ENCODE results near the gene KRTAP9-2. TPM values are rescaled to one million over a fixed set of nuclear protein-coding genes. Genes with fewer than 3 reads are reported as not detected.
"Not testable (repeated sequence)": the region's sequence is repeated elsewhere in the genome, so short reads cannot be mapped to it uniquely, and the experiment has no call there.

Gene KRTAP9-2
- polyA plus RNA-seq (ENCODE audit: low read depth in 6 of 6): not detected

DNA sequence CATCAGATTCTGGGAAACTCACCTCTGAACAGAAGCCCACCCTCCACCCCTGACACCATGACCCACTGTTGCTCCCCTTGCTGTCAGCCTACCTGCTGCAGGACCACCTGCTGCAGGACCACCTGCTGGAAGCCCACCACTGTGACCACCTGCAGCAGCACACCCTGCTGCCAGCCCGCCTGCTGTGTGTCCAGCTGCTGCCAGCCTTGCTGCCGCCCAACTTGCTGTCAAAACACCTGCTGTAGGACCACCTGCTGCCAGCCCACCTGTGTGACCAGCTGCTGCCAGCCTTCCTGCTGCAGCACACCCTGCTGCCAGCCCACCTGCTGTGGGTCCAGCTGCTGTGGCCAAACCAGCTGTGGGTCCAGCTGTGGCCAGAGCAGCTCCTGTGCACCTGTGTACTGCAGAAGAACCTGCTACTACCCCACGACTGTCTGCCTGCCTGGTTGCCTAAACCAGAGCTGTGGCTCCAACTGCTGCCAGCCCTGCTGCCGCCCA lies at the start of gene KRTAP9-2:
Gene KRTAP9-2, plus strand, starts transcription at position 51 of the 498 bp plus-strand sequence. Its CDS starts 7 bp downstream, at position 58.
- not testable (repeated sequence) for H3K36me3 Mint-ChIP-seq; DNase-seq; H3K9me3 Mint-ChIP-seq; H3K4me3 Mint-ChIP-seq; H3K27ac Mint-ChIP-seq; ATAC-seq (ENCODE audit: low read depth in 2 of 2); H3K27me3 Mint-ChIP-seq
- H3K4me1 Mint-ChIP-seq: peaks cover 10 to 13% (median 10%) of the 10 kb centered on the region in 3 donors

DNA sequence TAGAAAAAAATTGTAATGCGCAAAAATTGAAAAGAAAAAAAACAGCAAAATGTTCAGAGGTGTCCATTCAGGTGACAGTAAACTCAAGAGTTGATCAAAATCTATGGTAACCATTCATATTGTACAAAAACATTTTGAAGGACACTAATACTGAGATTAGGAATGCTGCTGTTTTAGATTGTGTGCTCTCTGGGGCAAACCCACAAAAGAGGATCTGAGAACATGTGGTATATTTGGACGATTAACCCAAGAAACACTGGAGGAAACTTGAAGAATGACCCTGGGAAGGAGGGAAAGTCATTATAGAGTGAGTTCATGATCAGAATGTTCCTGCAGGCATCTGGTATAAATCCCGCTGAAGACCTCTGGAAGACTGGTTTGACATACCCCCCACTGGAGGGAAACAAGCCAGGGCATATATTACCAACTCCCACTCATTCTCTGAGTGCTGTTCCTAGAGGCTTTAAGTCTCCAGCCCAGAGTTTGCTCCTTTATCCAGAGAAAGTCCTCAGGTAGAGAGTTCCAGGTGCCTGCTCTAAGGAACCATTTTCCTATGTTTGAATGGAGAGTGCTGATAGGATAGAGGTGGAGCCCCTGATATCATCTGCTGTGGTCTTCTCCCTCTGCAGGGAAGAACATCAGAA lies 49.6 kb upstream of the KRTAP9-2 start:
- no peaks in the 10 kb centered on the region for H3K9me3 Mint-ChIP-seq
- H3K4me1 Mint-ChIP-seq: peaks cover 52 to 59% (median 54%) of the 10 kb centered on the region in 3 donors
- DNase-seq (peak; percentile 46), ATAC-seq (ENCODE audit: low read depth in 2 of 2) (peak; percentile 91 to 92)
- peak overlapping the region in 6 of 8 donors; percentile 51 to 89 (median 65) for H3K4me3 Mint-ChIP-seq
- H3K27ac Mint-ChIP-seq: peak overlapping the region; percentile 8 to 93 (median 86)
- H3K27me3 Mint-ChIP-seq: no peaks in the 10 kb centered on the region
- no peaks in the 10 kb centered on the region for H3K36me3 Mint-ChIP-seq

DNA sequence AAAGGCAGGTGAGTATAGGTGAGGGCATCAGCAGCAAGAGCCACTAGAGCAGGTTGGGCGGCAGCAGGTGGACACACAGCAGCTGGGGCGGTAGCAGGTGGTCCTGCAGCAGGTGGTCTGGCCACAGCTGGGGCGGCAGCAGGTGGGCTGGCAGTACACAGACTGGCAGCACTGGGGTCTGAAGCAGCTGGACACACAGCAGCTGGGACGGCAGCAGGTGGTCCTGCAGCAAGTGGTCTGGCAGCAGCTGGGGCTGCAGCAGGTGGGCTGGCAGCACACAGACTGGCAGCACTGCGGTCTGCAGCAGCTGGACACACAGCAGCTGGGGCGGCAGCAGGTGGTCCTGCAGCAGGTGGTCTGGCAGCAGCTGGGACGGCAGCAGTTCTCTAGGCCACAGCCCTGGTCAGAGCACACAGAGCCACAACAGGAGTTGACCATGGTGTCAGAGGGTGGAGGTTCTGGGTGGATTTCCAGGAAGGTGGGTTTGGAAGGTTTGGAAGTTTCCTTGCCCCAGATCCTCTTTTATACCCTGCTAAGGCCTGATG lies 48.6 kb upstream of the KRTAP9-2 start, which contains the start of gene KRTAP4-2:
Gene KRTAP4-2, minus strand, starts transcription at position 495 of the 545 bp plus-strand sequence. Its CDS starts 57 bp downstream, at position 438.
- Mint-ChIP-seq H3K36me3 (no peaks in the 10 kb centered on the region), H3K4me1 (peaks cover 44 to 51% (median 48%) of the 10 kb centered on the region in 3 donors), H3K27ac (peak within 1 kb of the TSS; percentile 8 to 93 (median 62)), H3K27me3 (no peaks in the 10 kb centered on the region), H3K4me3 (peak within 1 kb of the TSS in 6 of 8 donors; percentile 32 to 89 (median 61)), H3K9me3 (no peaks in the 10 kb centered on the region)
- ATAC-seq (ENCODE audit: low read depth in 2 of 2) (no peak), DNase-seq (no peak)

- Mint-ChIP-seq H3K4me3 (peak overlapping the region in 3 of 8 donors; percentile 1 to 26 (median 16)), H3K27ac (peak overlapping the region in 3 of 6 donors; percentile 3 to 84 (median 22))
- DNase-seq: no peak
Measured at GRCh38 chr17:41178341-41178740, 48.1 kb upstream of the KRTAP9-2 start.

DNA sequence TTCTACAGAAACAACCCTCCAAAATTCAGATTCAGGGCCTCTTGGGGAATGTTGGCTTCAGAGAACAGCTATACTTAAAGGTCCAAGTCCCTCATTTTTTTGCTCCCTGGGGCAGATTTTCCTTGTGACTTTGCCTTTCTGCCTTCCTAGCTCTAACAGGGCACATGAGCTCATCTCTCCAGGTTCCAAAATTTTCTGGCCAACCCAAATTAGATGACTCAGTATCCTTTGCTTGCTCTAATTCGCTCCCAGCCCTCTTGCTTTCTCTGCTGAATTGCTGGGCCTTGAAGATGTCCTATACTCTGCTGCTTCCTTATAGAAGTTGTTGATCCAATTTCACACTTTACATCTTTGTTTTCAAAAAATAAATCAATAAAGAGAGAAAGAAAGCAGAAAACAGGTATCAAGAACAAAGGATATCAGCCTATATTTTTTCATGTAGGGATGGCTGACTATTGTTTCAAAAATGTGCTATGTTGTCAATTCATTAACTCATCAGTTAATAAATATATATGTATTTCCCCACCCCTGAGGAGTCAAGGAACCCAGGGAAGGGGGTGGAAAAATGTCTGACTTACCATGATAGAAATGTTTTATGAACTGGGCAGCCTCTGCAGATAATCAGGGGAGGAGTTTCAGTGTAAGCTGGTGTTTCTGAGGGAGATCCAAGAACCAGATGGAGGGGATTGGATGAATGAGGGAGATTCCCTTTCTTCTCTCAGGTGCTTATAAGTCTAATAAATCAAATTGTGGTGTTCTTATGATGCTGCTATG lies 47.4 kb upstream of the KRTAP9-2 start:
- H3K36me3 Mint-ChIP-seq: peaks cover 0 to under 1% of the 10 kb centered on the region in 2 donors
- peak overlapping the region in 3 of 6 donors; percentile 15 to 82 (median 61) for H3K27ac Mint-ChIP-seq
- peak overlapping the region in 1 of 8 donors; percentile 32 for H3K4me3 Mint-ChIP-seq

More at GRCh38 chr17:41178341-41178740, 48.1 kb upstream of the KRTAP9-2 start:
- ATAC-seq (ENCODE audit: low read depth in 2 of 2): peak; percentile 46 to 58
- H3K36me3 Mint-ChIP-seq: no peaks in the 10 kb centered on the region
- H3K27me3 Mint-ChIP-seq: no peaks in the 10 kb centered on the region
- H3K4me1 Mint-ChIP-seq: peaks cover 41 to 46% (median 42%) of the 10 kb centered on the region in 3 donors
- H3K9me3 Mint-ChIP-seq: no peaks in the 10 kb centered on the region

DNA sequence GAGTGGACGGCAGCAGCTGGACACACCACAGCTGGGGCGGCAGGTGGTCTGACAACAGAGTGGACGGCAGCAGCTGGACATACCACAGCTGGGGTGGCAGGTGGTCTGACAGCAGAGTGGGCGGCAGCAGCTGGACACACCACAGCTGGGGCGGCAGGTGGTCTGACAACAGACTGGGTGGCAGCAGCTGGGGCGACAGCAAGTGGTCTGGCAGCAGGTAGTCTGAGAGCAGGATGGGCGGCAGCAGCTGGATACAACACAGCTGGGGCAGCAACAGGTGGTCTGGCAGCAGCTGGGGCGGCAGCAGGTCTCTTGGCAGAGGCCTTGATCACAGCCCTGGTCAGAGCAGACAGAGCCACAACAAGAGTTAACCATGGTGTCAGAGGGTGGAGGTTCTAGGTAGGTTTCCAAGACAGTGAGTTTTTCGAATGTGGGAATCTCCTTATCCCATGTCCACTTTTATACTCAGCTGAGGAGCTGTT lies 41.9 kb upstream of the KRTAP9-2 start, which contains the start of gene KRTAP4-1:
Gene KRTAP4-1, minus strand, starts transcription at position 432 of the 482 bp plus-strand sequence. Its CDS starts 57 bp downstream, at position 375.
- ATAC-seq (ENCODE audit: low read depth in 2 of 2): no peak
- H3K4me3 Mint-ChIP-seq: no peak within 1 kb of the TSS
- H3K9me3 Mint-ChIP-seq: no peaks in the 10 kb centered on the region
- H3K4me1 Mint-ChIP-seq: peaks cover 0 to 4% (median 2%) of the 10 kb centered on the region in 3 donors
- peaks cover 0 to 11% of the 10 kb centered on the region in 2 donors for H3K36me3 Mint-ChIP-seq
- H3K27me3 Mint-ChIP-seq: peaks cover 0 to 25% (median 6%) of the 10 kb centered on the region in 3 donors
- no peak for DNase-seq
- peak within 1 kb of the TSS in 2 of 6 donors; percentile 58 to 93 for H3K27ac Mint-ChIP-seq

More for the DNA sequence above, 47.4 kb upstream of the KRTAP9-2 start:
- Mint-ChIP-seq H3K27me3 (peaks cover 0 to 1% (median under 1%) of the 10 kb centered on the region in 3 donors), H3K4me1 (peaks cover 39 to 44% (median 40%) of the 10 kb centered on the region in 3 donors), H3K9me3 (no peaks in the 10 kb centered on the region)
- DNase-seq (no peak), ATAC-seq (ENCODE audit: low read depth in 2 of 2) (no peak)

GRCh38 chr17:41185001-41185400 lies 41.4 kb upstream of the KRTAP9-2 start:
- no peak overlapping the region for H3K27ac Mint-ChIP-seq
- no peak overlapping the region for H3K4me3 Mint-ChIP-seq
- DNase-seq (no peak), ATAC-seq (ENCODE audit: low read depth in 2 of 2) (no peak)
- H3K9me3 Mint-ChIP-seq: no peaks in the 10 kb centered on the region
- H3K4me1 Mint-ChIP-seq: peaks cover 0 to 4% (median 1%) of the 10 kb centered on the region in 3 donors
- H3K36me3 Mint-ChIP-seq: peaks cover 0 to 11% of the 10 kb centered on the region in 2 donors
- peaks cover 0 to 30% (median 7%) of the 10 kb centered on the region in 3 donors for H3K27me3 Mint-ChIP-seq

GRCh38 chr17:41186872-41187271 lies 39.6 kb upstream of the KRTAP9-2 start:
- H3K36me3 Mint-ChIP-seq: peaks cover 0 to 11% of the 10 kb centered on the region in 2 donors
- DNase-seq (no peak), ATAC-seq (ENCODE audit: low read depth in 2 of 2) (no peak)
- no peaks in the 10 kb centered on the region for H3K9me3 Mint-ChIP-seq
- H3K4me3 Mint-ChIP-seq: no peak overlapping the region
- H3K4me1 Mint-ChIP-seq: peaks cover 0 to 10% (median 7%) of the 10 kb centered on the region in 3 donors
- H3K27ac Mint-ChIP-seq: peak overlapping the region in 1 of 6 donors; percentile 8
- peaks cover 5 to 48% (median 18%) of the 10 kb centered on the region in 3 donors for H3K27me3 Mint-ChIP-seq

DNA sequence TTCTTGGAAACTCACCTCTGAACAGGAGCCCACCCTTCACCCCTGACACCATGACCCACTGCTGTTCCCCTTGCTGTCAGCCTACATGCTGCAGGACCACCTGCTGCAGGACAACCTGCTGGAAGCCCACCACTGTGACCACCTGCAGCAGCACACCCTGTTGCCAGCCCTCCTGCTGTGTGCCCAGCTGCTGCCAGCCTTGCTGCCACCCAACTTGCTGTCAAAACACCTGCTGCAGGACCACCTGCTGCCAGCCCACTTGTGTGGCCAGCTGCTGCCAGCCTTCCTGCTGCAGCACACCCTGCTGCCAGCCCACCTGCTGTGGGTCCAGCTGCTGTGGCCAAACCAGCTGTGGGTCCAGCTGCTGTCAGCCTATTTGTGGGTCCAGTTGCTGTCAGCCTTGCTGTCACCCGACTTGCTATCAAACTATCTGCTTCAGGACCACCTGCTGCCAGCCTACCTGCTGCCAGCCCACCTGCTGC lies 36.6 kb upstream of the KRTAP9-2 start, which contains the start of gene KRTAP9-1:
Gene KRTAP9-1, plus strand, starts transcription at position 51 of the 482 bp plus-strand sequence. Its CDS starts 0 bp downstream, at position 51.
- H3K4me3 Mint-ChIP-seq: peak within 1 kb of the TSS in 1 of 8 donors; percentile 0
- not testable (repeated sequence) for H3K36me3 Mint-ChIP-seq; H3K9me3 Mint-ChIP-seq; ATAC-seq (ENCODE audit: low read depth in 2 of 2); H3K4me1 Mint-ChIP-seq; DNase-seq
- H3K27ac Mint-ChIP-seq: peak within 1 kb of the TSS in 2 of 6 donors; percentile 31 to 88
- H3K27me3 Mint-ChIP-seq: peaks cover 5 to 52% (median 11%) of the 10 kb centered on the region in 3 donors

DNA sequence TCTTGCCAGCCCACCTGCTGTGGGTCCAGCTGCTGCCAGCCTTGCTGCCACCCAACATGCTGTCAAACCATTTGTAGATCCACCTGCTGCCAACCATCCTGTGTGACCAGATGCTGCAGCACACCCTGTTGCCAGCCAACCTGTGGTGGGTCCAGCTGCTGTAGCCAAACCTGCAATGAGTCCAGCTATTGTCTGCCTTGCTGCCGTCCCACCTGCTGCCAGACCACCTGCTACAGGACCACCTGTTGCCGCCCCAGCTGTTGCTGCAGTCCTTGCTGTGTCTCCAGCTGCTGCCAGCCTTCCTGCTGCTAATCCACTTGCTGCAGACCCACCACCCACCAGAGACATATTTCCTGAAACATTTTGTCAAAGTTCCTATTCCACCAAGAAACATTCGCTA lies 36.1 kb upstream of the KRTAP9-2 start:
- Mint-ChIP-seq H3K4me3 (no peak overlapping the region), H3K27ac (peak overlapping the region in 1 of 6 donors; percentile 88), H3K27me3 (peaks cover 5 to 52% (median 11%) of the 10 kb centered on the region in 3 donors), H3K9me3 (peaks cover 0 to 3% (median 1%) of the 10 kb centered on the region in 7 donors), H3K4me1 (peaks cover 0 to 7% (median 5%) of the 10 kb centered on the region in 3 donors), H3K36me3 (no peaks in the 10 kb centered on the region)
- no peak for DNase-seq
- no peak for ATAC-seq (ENCODE audit: low read depth in 2 of 2)

DNA sequence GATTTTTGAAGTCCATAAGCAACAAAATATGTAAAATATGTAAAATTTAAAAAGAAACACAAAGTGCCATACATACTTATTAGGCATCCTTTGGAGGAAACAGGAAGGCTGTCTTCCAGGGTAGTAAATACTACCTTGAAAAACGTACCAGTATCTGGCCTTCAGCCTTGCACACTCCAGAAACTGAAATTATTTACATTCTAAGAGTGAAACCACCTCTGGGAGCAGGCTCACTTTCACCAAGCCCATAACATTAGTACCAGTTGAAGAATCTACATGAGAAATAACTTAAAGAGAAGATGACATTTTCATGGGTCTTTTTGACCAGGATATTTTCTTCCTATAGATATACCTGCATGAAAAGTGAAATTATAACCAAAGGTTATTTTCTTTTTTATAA lies 30.4 kb upstream of the KRTAP9-2 start:
- Mint-ChIP-seq H3K36me3 (no peaks in the 10 kb centered on the region), H3K27ac (no peak overlapping the region), H3K9me3 (peaks cover 0 to 10% (median 9%) of the 10 kb centered on the region in 7 donors), H3K4me3 (no peak overlapping the region), H3K4me1 (no peaks in the 10 kb centered on the region), H3K27me3 (peaks cover under 1 to 34% (median 4%) of the 10 kb centered on the region in 3 donors)
- DNase-seq (no peak), ATAC-seq (ENCODE audit: low read depth in 2 of 2) (no peak)

GRCh38 chr17:41199421-41200078 lies 26.9 kb upstream of the KRTAP9-2 start:
- Mint-ChIP-seq H3K4me1 (no peaks in the 10 kb centered on the region), H3K36me3 (no peaks in the 10 kb centered on the region), H3K27me3 (peaks cover 0 to 17% (median 0%) of the 10 kb centered on the region in 3 donors), H3K4me3 (no peak overlapping the region), H3K27ac (peak overlapping the region in 1 of 6 donors; percentile 11), H3K9me3 (peaks cover 0 to 10% (median 6%) of the 10 kb centered on the region in 7 donors)
- no peak for DNase-seq
- no peak for ATAC-seq (ENCODE audit: low read depth in 2 of 2)
